NCI-H345 treated with DMSO at 0.1 percent for 48 hours (cell line): Measurements from ENCODE around the gene NPEPL1.
"Not testable (repeated sequence)": the region's sequence is repeated elsewhere in the genome, so short reads cannot be mapped to it uniquely, and the experiment has no call there.

ENCODE experiments used
- DNase-seq: peaks from one replicate; lab custom pipeline; 2025; ENCODE audit not compliant: unreplicated experiment; lab: John Stamatoyannopoulos, UW

NPEPL1 gene

DNA sequence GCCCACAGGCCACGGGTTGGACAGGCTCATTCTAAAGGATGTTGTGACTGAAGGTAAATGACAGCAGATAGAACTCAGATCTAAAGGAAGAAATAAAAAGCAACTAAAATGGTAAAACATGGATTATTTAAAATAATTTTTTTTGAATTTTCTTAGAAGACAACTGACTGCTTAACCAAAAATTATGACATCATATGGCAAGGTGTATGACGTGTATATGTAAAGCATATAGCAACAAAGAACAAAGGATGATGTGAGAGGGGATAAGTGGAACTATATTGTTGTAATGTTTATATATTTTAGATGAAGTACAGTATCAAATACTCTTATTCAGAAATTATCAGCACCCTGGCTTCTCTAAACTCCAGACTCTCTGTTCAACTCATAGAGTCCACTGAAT lies 38.6 kb downstream of the NPEPL1 start:
- no peak for DNase-seq

DNA sequence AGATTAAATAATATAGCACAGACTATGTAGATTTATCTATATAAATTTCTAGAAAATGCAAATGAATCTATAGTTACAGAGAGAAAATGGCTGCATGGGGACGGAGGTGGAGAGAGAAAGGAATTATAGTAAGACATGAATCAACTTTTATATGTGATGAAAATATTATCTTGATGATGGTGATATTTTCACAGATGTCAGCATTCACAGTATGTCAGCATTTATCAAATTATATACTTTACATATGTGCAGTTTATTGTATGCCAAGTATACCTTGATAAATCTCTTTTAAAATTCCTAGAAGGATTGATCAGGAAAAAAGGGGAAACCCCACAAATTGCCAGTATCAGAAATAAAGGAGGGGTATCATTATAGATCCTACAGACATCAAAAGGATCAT lies 44.6 kb downstream of the NPEPL1 start:
- DNase-seq = no peak

DNA sequence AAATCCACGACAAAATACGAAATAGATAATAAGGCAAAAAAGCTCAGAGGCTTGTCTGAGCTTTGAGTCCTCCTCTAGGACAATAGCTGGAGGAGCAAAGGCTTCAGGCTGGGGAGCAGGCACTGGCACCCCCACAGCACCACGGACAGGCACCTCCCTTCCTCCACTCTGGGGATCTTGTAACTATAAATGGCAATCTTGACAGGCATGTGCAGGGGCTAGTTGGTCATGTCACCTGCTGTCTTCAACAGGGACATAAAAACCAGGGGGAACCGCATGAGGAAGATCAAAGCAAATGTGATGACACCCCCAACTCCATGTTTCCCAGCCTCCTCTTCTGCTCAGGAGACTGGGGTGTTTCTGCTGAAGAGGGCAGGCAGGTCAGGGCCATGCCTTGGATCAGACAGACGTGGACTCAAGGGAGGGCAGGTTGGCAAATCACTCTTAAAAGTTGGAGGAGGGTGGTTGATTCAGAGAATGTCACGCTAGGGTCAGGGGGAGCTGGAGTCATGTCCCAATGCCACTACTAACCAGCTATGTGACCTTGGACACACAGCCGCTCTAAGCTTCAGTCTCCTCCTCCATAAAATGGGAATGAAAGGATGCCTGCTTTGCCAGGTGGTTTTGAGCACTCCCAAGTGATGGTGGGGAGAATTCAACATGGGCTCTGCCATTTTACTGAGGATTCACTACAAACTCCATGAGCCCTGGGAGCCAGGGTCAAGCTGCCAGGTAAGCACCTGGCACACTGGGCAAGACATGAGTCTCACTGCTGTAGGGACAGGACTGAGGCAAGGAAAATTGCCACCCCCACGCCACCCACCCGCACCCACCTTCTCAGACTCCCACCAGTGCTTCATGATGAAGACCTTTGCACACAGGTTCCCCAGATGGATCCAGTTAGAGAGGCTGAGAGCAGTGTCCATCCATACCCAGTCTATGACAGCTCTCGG lies 48.0 kb downstream of the NPEPL1 start:
- DNase-seq = no peak

DNA sequence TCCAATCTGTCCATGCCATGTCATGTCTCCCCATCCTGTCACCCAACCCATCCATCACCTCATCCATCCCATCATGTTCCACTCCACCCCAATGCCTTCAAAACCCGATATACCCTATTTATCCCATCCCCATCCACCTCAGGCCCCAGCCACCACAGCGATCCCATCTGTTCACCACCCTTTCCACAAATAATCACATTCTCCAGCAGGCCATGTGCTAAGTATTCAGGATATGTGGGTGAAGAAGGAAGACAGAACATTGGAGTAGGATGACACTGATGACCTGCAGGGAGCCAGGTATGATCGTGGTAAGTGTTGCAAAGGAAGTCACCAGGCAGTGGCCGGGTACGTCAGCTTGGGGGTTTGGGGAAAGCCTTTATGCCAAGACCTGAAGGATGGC lies 48.8 kb downstream of the NPEPL1 start:
- no peak for DNase-seq

DNA sequence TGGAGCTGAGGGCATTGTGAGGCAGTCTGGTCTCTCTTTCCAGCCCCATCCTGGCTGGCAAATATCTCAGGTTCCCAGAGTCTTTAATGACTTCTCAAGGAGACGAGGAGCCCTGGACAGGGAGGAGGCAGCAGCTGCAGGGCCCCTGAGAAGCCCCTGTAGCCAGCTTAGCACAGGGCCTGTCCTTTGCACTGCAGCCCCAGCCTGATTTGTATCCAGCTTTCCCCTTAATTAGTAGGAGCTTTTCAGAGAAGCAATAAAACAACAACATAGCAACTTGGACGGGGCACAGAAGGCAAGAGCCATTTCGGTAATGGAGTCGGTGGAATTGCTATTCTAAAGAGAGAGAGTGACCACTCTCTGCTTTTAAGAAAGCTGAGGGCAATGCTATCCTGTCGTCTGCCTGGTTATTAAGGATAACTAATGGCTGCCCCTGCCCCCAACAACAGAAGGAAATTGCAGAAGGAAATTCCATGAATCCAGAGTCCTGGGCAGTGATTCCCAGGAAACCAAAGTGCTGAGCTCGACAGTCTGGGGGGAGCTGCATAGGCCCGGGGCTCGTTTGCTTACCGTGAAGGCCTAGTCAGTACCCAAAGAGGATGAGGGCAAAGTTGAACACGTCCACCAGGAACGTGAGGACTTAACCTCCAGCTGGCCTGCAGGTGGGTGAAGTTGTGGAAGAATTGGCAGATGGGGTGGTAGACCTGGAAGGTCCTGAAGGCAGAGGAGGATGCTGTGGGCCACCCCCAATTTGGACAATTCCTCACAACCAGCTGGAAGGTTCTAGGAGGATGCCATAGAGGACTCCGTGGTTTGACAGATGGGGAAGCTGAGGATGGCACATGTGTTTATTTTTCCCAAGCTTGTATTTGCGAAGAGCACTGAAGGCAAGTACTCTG lies 50.3 kb downstream of the NPEPL1 start:
- DNase-seq = no peak

DNA sequence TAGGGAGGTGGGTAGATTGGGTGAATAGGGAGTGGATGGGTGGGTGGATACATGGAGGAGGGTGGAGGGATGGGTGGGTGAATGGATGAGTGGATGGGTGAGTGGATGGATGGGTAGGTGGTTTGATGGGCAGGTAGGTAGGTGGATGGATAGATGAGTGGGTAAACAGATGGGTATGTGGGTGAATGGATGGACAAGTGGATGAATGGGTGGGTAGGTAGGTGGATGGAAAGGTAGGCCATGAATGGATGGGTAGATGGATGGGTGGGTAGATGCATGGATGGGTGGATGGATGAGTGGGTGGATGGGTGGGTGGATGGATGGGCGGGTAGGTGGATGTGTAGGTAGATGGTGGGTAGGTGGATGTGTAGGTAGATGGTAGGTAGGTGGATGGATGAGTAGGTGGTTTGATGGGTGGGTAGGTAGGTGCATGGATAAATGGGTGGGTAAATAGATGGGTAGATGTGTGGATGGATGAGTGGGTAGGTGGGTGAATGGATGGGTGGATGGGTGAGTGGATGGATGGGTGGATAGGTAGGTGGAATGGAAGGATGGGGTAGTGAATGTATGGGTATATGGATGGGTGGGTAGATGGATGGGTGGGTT lies 51.4 kb downstream of the NPEPL1 start:
- no peak for DNase-seq

DNA sequence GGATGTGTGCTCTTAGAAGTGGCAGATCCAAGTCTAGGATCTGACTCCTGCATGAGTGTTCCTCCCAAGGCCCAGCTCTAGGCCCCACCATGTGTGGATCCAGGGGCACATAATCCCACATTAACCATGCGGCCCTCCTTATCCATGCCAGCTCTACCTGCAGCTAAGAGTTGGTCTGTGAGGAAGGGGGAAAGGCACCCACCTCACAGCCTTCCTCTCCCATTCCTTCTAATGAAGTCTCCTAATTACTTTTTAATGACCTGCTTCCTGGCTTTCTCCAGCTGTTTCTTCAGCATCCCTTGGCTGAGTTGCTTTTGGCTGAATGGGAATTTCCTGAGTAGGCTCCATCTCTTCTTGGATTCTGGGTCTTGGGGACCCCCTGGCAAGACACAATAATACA lies 52.2 kb downstream of the NPEPL1 start:
- DNase-seq = no peak

DNA sequence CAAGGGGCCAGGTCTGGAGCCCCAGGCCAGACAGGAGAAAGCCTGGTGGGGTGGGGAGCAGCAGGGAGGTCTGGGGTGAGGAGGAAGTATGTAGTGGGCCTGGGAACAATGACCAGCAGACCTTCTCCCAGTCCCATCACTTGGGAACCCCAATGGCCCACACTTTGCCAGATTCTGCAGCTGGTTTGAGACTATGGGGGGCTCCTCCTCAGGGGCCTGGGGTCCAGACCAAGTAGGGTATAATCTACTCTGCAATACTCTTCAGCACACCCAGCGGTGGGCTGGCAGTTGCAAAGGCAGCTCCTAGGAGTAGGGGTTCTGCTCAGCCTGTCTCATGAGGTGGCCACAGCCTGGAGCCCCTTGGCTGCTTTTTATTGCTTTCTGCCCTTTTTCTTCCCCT lies 52.8 kb downstream of the NPEPL1 start:
- DNase-seq = no peak

DNA sequence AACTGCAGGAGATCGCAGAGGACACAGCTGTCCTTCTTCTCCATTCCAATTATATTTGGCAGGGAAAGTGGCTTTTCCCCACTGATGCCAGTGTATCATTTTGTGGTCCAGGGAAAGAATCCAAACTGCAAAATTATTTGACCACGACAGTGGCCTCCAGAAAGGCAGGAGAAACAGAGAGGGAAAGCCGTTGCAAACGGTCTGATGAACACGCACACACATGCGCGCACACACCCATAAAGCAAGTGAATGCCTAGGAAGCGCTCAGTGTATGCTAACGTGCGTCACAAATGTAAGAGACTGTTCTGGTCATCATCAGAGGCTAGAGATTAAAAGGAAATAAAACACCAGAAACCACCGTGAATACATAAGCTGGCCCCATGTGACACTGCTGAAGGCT lies 54.0 kb downstream of the NPEPL1 start:
- no peak for DNase-seq

DNA sequence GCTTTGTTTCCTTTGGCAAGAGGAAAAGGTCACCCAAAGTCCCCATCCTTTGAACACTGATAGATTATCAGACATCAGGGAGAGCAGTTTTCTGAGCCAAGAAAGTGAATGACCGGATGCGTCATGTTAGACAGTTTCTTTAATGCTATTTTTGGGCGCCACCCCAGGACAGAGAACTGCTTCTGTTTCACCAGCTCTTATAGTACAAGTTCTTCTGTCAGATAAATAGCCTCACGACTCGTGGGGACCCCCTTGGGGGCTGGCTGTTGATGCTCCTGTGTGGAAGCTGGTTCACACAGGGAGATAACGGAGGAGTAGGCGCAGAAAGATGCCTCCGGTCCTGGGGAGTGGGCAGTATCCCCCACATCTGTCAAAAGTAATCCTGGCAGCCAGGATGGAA lies 54.6 kb downstream of the NPEPL1 start:
- no peak for DNase-seq

DNA sequence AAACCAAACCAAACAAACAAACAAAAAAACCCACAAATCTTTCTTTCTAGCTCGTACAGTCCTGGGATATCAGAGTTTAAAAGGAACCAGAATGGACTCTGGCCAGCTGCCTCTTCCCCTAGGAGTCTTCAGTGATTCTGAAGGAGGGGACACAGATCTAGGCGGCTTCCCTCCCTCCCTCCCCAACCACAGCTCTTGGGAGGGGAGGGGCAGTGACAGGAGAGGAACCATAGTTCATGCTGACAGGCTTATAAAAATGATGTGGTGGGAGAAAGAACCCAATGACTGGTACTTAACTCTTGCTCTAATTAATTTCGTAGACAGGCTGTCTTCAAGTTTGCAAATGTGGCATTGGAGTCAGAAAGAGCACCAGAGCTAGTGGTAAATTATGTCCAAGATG lies 56.0 kb downstream of the NPEPL1 start:
- DNase-seq = no peak

DNA sequence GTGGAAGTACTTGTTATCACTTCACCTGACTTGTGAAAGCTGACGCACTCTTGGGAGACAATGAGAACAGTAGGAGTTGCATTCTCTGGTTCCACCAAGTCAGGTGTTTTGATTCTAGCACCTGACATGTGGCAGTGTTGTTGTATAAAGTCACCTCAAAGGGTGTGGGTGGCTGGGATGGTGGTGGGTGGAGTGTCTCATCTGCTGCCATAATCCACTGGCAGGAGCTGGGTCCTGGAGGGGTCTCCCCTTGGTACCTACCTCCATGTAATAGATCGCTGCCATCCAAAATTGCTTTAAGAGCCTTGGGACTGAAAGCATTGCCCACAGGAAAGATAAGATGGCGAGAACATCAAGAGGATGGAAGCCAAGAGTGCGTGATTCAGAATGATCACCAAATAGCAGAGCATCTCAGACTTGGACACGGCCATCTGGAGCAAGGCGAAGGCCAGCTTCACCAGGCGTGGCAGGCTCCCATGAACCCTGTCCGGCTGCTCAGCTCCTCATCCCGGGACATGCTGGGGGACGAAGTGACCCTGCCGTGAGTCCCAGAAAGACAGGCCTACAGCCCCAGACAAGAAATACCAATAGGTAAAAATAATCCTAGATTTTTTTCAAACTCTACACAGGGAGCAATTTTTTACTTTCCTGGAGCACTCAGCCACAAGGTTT lies 56.6 kb downstream of the NPEPL1 start:
- DNase-seq = no peak

DNA sequence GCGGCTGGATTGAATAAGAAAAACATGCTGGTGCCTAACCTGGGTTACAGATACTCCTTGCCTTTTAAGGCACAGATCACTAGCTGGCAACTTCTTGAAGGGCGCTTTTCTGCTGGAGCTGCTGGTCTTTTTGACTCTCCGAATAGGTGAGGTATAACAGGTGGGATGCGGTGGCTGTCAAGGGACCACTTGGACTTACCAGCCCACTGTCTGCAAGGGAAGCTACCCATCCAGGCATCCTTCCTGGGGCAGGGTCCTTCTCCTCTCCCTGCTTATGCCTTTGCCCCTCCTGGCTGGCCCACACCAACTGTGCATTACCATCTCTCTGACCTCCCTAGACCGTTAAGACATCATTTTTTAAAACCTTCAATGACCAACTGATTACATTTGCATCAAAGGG lies 57.4 kb downstream of the NPEPL1 start:
- no peak for DNase-seq

DNA sequence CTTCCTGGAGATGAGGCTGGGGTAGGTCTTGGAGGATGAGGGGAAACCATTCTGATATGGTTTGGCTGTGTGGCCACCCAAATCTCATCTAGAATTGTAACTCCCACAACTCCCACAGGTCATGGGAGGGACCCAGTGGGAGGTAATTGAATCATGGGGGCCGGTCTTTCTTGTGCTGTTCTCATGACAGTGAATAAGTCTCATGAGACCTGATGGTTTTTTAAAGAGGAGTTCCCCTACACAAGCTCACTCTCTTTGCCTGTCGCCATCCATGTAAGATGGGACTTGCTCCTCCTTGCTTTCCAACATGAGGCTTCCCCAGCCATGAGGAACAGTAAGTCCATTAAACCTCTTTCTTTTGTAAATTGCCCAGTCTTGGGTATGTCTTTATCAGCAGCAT lies 58.1 kb downstream of the NPEPL1 start:
- DNase-seq = not testable (repeated sequence)

DNA sequence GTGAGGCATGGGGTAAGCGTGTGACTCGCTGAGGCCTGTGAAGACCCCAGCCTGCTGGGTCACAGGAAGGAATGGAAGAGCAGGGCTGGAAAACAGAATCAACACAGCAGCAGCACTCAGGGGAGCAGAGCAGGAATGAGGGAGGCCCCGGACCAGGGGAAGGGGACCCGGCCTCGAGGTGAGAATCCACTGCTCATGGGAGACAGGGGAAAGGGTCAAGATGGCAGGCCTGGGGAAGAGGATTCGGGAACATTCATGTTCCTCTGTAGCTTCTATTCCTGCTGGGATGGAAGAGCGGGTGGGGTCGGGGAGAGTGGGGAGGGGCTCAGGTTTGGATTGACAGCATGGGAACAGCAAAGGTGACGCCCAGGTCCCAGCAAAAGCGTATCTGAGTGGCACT lies 59.4 kb downstream of the NPEPL1 start:
- no peak for DNase-seq

DNA sequence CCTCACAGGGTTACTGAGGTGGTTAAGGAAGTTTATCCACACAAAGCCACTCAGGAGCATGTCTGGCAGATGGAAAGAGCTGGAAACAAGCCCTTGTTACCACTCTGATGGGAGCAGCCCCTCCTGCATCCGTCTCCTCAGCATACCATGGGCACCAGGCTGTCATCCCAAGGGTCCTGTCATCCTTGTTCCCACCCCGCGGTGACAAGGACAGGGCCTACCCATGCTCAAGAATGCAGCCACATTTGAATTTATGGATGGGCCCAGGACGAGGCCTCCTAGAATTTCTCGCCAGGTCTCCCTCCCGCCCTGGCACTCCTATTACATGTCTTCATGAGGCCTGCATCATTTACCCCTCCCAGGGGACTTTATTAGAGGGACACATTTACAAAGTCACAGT lies 60.0 kb downstream of the NPEPL1 start:
- DNase-seq = no peak

DNA sequence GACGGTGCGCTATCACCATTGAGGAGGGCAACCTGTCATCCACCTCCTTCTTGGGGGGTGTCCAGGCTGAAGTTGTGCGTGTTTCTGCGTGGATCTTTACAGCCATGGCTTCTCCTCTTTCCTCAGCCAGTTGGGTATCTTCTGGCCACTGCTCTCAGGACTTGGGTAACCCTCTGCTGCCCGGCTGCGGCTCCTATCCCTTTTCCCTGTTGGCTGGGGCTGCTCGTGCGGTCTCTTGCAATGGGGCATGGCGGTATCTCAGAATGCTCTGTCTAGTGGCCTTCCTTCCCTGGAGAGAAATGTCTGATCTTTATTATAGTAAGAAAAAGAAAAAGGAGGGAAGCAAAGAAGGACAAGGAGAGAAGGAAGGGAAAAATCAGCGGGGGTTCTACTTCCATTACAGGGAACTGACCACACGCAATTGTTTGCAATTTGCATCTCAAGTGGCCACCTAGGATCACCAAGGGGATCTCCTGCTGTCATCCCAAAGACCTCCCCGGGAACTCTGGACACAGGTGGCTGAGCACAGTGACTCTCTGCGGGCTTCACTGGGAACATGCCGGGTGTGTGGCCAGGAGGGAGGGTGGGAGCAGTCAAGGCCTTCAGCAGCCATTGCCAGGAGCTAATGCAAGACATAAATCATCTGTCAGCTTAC lies 60.8 kb downstream of the NPEPL1 start:
- no peak for DNase-seq

DNA sequence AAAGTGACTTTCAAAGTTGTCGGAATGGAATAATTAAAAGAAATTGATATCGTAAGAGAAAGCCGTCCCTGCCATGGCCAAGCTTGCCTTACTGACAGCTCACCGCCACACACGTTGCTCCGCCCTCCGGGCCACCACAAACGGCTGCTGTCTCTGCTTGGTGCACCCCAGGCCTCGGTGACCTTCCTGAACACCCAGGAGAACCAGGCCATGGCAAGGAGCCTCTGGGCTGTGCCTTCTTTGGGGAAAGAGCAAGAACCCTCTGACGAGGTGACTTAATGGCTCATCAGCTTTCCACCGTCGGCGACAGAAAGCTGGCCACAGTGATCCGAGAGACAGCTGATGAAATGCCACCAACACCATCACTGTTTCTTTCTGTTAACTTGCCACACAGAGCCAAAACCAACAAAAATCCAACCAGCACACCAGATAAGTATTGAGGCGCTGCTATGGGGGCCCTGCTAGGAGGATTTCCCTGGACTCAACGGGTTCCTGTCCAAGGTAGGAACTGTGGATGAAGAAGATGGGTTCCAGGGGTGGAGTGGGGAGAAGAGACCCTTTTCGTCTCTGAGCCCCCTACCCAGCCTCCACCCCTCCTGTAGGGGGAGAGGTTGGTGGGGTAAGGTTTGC lies 61.4 kb downstream of the NPEPL1 start:
- DNase-seq = no peak

DNA sequence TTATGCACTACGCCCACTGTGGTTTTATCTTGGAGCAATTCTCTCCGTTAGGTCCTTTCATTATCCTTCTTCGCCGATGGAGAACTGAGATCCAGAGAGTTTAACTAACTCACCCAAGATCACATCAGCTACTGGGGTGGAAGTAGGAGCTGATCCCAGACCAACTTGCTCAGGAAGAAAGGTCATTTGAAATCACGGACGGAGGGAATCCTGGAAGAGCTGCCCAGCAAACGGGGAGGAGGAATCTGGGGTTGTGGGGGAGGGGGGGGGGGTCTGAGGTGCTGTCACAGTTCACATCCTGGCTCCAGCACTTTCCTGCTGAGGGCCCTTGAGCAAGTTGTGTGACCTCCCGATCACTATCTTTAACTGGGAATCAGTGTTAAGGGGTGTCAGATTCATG lies 62.0 kb downstream of the NPEPL1 start:
- no peak for DNase-seq

DNA sequence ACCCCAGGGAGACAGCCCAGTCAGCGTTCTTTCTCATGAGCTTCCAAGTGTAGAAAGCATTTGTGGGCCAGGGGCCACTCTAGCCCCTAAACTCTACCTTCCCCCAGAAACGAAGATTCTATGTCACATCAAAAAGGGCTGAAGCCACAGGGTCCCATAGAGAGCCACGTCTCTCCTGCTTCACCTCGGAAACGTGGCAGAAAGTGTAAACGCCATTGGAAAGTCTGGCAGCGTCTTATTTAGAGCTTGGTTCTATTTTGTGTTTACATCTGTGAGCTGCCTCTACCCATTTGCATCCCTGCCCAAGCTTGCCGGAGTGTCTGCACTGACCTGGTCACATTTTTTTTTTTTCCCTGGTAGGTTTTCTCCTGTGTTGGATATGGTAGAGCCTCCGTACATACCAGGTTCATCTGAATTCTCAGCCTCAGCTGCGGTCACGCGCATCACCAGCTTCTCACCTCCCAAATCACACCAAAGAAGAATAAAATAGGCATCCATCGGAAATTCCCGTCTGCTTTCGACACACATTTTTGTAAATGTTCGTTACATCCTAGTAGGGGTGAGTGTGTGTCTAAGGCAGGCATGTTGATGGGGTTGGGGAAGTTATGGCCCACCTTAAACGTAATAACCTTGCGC lies 62.6 kb downstream of the NPEPL1 start:
- no peak for DNase-seq
